Measurements from ENCODE around the gene DHRS1.

DHRS1 gene

GRCh38 chr14:24243336-24243836, 56.2 kb downstream of the DHRS1 start:
- DNase-seq, result peak; percentile 66 to 76 (median 72)

GRCh38 chr14:24241829-24242443, 57.6 kb downstream of the DHRS1 start:
- peak; percentile 95 to 98 (median 96) for DNase-seq
